ENCODE measurements around the gene LEMD2.

Gene LEMD2

DNA sequence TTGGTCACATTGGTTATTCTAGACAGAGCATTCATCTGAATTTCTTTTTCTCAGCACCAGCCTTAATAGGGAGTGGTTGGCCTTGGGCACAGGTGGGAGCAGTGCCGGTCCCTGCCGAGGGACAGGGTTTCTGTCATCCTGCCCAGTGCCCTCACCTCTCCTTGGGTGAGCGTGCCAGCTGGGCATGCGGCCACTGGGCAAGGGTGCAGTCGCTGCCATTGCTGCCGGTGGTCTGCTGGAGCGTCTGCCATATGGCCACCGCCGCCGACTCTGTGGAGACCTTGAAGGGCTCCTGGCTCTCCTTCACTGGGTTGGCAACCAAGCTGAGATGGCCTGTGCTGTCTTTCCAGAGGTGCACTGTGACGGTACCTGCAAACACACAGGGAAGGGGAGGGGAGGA, 61.0 kb downstream of the LEMD2 start:
- DNase-seq (ENCODE audit: low spot score) = no peak
- TF ChIP-seq CTCF (IDR thresholded peaks at IDR 0.05; ENCODE audit: extremely low read depth, missing control alignments) = no peak

DNA sequence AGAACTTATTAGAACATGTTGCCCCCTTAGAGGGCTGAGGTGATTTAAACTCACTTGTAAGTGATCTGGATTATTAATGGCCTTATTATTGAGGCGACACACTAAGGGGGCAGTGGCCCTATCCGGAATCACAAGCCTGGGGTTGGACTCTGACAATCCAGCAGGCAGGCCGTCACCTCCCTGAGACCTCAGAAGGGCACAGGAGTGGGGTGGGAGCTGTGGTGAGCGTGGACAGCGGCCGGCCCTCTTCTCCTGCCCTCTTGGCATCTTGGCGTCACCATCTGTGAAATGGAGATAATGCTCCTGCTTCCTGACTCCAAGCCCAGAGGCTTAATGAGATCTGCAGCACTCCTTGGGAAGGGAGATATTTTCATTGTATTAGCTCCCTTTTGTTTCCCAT, 61.8 kb downstream of the LEMD2 start:
- TF ChIP-seq CTCF (IDR thresholded peaks at IDR 0.05; ENCODE audit: extremely low read depth, missing control alignments) = no peak
- no peak for DNase-seq (ENCODE audit: low spot score)

GRCh38 chr6:33726696-33727095, 62.2 kb downstream of the LEMD2 start:
- no peak for DNase-seq (ENCODE audit: low spot score)
- TF ChIP-seq CTCF (IDR thresholded peaks at IDR 0.05; ENCODE audit: extremely low read depth, missing control alignments) = no peak

DNA sequence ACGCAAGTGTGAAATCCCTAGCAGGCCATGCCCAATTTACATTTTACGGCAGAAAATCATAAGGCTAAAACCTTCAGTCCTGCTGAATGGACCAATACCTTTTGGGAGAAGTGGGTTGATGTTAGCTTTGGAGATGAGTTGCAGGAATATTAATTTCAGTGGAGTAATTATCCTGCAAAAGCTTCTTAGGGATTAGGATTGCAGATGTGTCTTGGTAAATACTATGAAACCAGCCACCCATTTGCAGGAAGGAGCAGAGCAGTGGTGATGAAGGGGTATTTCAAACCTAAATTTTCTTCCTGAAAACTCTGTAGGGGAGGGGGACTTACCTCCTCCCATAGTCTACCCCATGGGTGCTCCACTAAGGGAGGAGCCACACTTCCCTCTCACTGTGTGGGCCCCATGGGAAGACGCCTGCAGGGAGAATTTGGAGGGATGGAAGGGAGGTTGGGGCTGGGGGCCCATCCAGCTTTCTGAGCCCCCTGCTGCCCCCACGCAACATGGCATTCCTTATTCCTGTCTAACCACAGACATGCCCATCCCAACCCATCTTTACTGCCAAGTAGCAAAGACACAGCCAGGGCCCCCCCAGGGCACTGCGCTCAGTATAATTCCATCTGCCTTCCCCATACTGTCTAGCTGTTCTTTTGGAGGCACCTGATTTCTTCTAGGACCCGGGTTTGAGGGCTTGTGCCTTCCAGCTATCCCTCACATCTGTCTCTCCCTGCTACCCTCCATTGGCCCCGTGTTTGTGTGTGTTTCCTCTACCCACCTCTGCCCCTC, 62.8 kb downstream of the LEMD2 start:
- no peak for DNase-seq (ENCODE audit: low spot score)
- TF ChIP-seq CTCF (IDR thresholded peaks at IDR 0.05; ENCODE audit: extremely low read depth, missing control alignments) = no peak

DNA sequence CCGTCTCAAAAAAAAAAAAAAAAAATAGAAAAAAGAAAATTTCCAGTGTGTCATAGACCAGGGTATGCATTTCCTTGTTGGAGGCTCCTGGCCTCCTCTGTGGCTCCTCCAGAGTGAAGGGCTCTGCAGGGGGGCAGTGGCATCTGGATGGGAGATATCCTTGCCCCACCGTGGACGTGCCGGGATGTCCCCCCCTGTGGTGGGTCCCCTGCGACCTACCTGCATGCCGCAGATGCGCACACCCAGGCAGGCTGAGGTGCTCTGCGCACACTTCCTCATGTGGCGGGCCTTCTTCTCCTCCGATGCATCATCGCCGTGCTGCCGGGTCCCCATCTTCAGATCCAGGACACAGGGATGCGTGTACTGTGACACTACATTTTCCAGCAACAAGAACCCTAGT, 63.7 kb downstream of the LEMD2 start:
- no peak for TF ChIP-seq CTCF (IDR thresholded peaks at IDR 0.05; ENCODE audit: extremely low read depth, missing control alignments)
- no peak for DNase-seq (ENCODE audit: low spot score)

DNA sequence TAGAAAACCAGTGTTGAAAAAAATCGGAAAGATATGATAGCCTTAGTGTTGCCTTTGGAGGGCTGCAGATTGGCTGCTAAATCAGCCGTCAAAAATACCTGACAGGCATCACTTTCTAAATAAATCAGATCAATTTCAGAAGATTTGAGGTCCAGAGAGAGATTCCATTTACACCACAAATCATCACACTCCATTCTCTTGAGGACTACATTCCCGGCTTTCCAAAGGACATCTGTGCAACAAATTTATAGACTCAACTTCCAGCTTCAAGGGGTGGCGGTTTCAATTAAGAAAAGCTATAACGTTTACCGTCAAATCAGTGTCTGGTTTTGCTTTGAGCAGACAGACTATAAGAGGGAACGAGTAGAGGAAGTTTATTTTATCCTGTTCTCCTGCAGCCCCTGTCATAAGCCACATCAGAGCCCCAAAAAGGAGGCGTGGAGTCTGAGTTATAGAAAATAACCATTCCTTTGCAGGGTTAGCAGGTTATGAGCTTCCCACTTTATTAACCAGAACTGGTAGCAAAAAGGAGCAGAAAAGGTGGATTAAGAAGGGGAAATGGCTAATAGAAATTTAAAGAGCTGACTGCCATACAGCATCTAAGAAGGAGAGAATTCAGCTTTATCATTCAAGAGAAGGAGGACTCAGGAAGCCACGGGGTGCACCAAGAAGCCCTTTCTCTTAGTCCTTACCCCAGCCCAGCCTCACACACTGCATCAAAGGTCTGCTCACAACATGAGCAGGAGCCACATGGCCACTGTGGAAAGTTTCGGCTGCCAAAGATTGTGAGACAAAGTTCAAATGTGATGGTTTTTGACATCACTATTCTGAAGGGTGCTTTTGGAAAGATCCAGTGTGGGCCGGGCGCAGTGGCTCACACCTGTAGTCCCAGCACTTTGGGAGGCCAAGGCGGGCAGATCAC, 64.6 kb downstream of the LEMD2 start:
- no peak for TF ChIP-seq CTCF (IDR thresholded peaks at IDR 0.05; ENCODE audit: extremely low read depth, missing control alignments)

More for the DNA sequence above, 64.6 kb downstream of the LEMD2 start:
- no peak for DNase-seq (ENCODE audit: low spot score)

Data from GM20000 (cell line).